H1 (cell line): ENCODE data around the gene OSBPL5. TPM values are rescaled to one million over a fixed set of nuclear protein-coding genes. Genes with fewer than 3 reads are reported as not detected.

Source experiments
- CBX5 ChIP-seq: fragments of 300-800, 300-1000 bp; sonication (generic); IDR thresholded peaks from 2 replicates; pipeline ENCODE4 v1.7.1; 2016; ENCODE audit warnings: antibody characterized with exemption, low read length, low read depth
- ZNF274 ChIP-seq: IDR thresholded peaks from 2 replicates; pipeline ENCODE4 v1.7.0; 2012; ENCODE audit warnings: low read length, borderline replicate concordance; ENCODE audit errors: extremely low read depth
- polyA plus RNA-seq, 7 experiments: library from polyadenylated mRNA; depleted of rRNA in 3 of 7; stranded (reverse) in 5 of 7; unstranded in 2 of 7; fragments of >200 nt in 5 of 7; fragments of 200-250 nt in 2 of 7; gene quantifications; 1 replicate in 5 of 7; 2 replicates in 1 of 7; 4 replicates in 1 of 7; pipeline versions ENCODE4 v1.2.1 to v1.2.3, GENCODE V29; 2011 to 2013; ENCODE audit warnings: missing spikeins in 2 of 7, mixed read lengths in 2 of 7
- total RNA-seq: library from RNA; stranded (reverse); fragmentation: NEBNext Ultra II Directional; extraction: Animal tissue kit (Norgen Biotek cat#: 25700); gene quantifications from 2 replicates; pipeline ENCODE4 v1.2.1, GENCODE V29; 2021

Gene OSBPL5
- total and polyA plus RNA-seq, 2 of the 8 experiments (the other 6 are each of a cell fraction or from before 2014, with no cell fraction given): 3.4 to 9.9 TPM

DNA sequence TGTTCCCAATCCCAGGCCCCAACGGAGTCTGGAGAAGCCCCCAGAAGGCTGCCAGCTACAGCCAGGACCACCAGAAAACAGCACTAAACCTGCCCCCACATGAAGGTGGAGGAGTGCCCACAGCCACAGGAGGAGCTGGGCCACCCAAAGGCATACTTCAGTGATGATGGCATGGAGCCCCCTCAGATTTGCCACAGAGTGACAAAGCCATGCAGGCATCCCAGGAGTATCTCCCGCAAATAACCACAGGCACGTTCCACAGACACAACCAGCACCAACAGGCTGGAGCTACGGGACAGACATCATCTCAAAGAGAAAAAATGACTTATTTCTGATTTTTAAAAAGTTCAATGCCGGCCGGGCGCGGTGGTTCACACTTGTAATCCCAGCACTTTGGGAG is 118.5 kb downstream of the OSBPL5 start (continued):
- TF ChIP-seq CBX5 (no peak), ZNF274 (no peak)
